ENCODE results near the gene CTSW. TPM values are rescaled to one million over a fixed set of nuclear protein-coding genes. Genes with fewer than 3 reads are reported as not detected.
A peak's percentile ranks its signal among the peaks of the same experiment; 100 is the strongest.

CTSW gene
- total RNA-seq, 1 donor from 2014 or later = not detected

- Mint-ChIP-seq H3K36me3 (ENCODE audit: unreplicated experiment) (no peaks in the 10 kb centered on the region), H3K9me3 (ENCODE audit: unreplicated experiment) (peaks cover 14% of the 10 kb centered on the region), H3K4me1 (ENCODE audit: low read depth, unreplicated experiment) (peaks cover 10% of the 10 kb centered on the region), H3K27me3 (ENCODE audit: unreplicated experiment) (peaks cover 17% of the 10 kb centered on the region), H3K4me3 (ENCODE audit: unreplicated experiment) (peak within 1 kb of the TSS; percentile 87), H3K27ac (ENCODE audit: unreplicated experiment) (peak within 1 kb of the TSS; percentile 43)
- DNase-seq = no peak
- no peak for TF ChIP-seq CTCF (IDR thresholded peaks at IDR 0.05; ENCODE audit: partially characterized antibody, unreplicated experiment)
Measured at GRCh38 chr11:65918211-65919140, 38.8 kb downstream of the CTSW start, which contains the start of gene C11orf68. Gene C11orf68, minus strand, starts transcription at chr11:65919062. Its CDS starts 31 bp downstream, at chr11:65919031.

- peak within 1 kb of the TSS; percentile 43 for H3K27ac Mint-ChIP-seq (ENCODE audit: unreplicated experiment)
- no peak for TF ChIP-seq CTCF (IDR thresholded peaks at IDR 0.05; ENCODE audit: partially characterized antibody, unreplicated experiment)
- peak; percentile 99 for DNase-seq
- H3K9me3 Mint-ChIP-seq (ENCODE audit: unreplicated experiment) = peaks cover 14% of the 10 kb centered on the region
- peaks cover 10% of the 10 kb centered on the region for H3K4me1 Mint-ChIP-seq (ENCODE audit: low read depth, unreplicated experiment)
- no peaks in the 10 kb centered on the region for H3K36me3 Mint-ChIP-seq (ENCODE audit: unreplicated experiment)
- peak within 1 kb of the TSS; percentile 87 for H3K4me3 Mint-ChIP-seq (ENCODE audit: unreplicated experiment)
- peaks cover 17% of the 10 kb centered on the region for H3K27me3 Mint-ChIP-seq (ENCODE audit: unreplicated experiment)
Measured at GRCh38 chr11:65919141-65919572, 39.5 kb downstream of the CTSW start, which contains the start of gene DRAP1. Gene DRAP1, plus strand, starts transcription at chr11:65919426. Its CDS starts 76 bp downstream, at chr11:65919502.

- Mint-ChIP-seq H3K4me1 (ENCODE audit: low read depth, unreplicated experiment) (peaks cover 7% of the 10 kb centered on the region), H3K27ac (ENCODE audit: unreplicated experiment) (no peak overlapping the region), H3K36me3 (ENCODE audit: unreplicated experiment) (no peaks in the 10 kb centered on the region), H3K27me3 (ENCODE audit: unreplicated experiment) (peaks cover 12% of the 10 kb centered on the region), H3K4me3 (ENCODE audit: unreplicated experiment) (peak overlapping the region; percentile 87), H3K9me3 (ENCODE audit: unreplicated experiment) (peaks cover 12% of the 10 kb centered on the region)
- no peak for TF ChIP-seq CTCF (IDR thresholded peaks at IDR 0.05; ENCODE audit: partially characterized antibody, unreplicated experiment)
- DNase-seq = peak; percentile 51
Measured at GRCh38 chr11:65919573-65920371, 40.1 kb downstream of the CTSW start.

- Mint-ChIP-seq H3K4me3 (ENCODE audit: unreplicated experiment) (peak overlapping the region; percentile 65), H3K9me3 (ENCODE audit: unreplicated experiment) (peaks cover 6% of the 10 kb centered on the region), H3K36me3 (ENCODE audit: unreplicated experiment) (no peaks in the 10 kb centered on the region), H3K4me1 (ENCODE audit: low read depth, unreplicated experiment) (peaks cover under 1% of the 10 kb centered on the region), H3K27ac (ENCODE audit: unreplicated experiment) (no peak overlapping the region), H3K27me3 (ENCODE audit: unreplicated experiment) (peaks cover 8% of the 10 kb centered on the region)
- TF ChIP-seq CTCF (IDR thresholded peaks at IDR 0.05; ENCODE audit: partially characterized antibody, unreplicated experiment) = no peak
- DNase-seq = no peak
Measured at GRCh38 chr11:65920372-65920802, 40.8 kb downstream of the CTSW start.

All from glutamatergic neuron (in vitro differentiated cells).